GM21529 (cell line): ENCODE results near the gene ANP32B.
"Not testable (repeated sequence)": the region's sequence is repeated elsewhere in the genome, so short reads cannot be mapped to it uniquely, and the experiment has no call there.

Source experiments
- ATAC-seq: cut with Tn5 transposase; IDR thresholded peaks from one replicate; pipeline ENCODE4 v1.9.1; 2021; ENCODE audit not compliant: unreplicated experiment

ANP32B gene

DNA sequence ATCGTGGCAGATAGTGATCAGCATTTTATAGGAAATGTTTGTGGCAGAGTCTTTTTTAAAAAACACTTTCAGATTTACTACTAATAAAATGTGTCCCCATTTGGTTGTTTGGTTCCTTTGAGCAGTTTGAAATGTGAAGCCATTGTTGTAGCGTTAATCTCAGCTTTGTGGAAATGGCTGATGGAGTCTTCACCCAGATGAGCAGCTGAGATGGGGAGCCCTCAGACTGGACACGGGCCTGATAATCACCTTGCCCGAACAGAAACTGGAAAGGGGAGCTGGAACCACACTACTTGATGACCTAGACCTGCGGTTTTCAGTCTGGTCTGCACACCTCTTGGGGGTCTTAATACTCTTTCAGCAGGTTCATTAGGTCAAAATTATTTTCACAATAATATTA lies 20.6 kb upstream of the ANP32B start:
- no peak for ATAC-seq

DNA sequence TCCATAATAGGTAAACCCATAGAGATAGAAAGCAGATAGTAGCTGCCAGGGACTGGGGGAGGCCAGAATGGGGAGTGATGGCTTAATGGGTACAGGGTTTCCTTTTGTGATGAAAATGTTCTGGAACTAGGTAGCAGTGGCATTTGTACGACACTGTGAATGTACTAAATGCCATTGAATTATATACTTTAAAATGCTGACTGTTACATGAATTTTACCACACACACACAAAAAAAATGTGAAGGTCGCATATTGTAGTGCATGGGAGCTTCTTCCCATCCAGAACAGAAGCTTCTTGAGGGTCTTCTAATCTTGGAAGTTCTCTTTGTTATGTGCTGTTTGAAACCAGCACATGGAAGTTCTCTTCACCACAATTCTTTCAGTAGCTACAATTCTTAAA lies 19.9 kb upstream of the ANP32B start:
- no peak for ATAC-seq

DNA sequence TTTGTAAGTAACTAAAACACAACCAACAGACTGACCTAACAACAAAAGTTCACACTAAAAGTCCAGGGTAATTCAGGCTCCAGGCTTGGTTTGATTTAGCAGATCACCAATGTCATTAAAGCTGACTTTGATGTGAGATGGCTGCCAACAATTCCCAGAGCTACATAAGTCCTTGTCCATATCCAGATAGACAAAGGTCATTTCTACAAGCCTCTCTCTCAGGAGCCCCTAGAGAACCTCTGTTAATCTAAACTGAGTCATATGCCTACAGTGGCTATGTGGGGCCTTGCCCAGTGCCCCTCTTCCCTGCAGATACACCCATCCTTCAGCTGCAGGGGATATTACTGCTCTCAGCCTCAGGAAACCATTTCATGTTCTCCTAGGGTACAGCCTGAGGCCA lies 18.2 kb upstream of the ANP32B start:
- no peak for ATAC-seq

DNA sequence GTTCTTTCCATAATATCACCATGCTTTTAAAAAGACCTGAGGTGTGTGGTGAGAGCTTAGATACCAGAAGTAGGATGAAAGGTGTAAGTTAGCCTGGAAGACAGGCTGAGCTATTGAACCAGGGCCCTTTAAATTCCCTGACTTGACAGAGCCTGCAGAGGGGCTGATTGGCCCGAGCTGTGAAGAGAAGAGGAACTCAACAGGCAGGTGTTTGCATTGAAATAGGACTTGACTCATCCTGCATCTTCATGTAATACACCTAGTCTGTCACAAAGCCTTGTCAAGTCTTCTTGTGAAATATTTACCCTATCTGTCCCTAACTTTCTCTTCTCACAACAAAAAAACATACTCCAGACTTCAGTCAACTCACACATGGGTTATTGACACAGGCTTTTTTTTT lies 16.6 kb upstream of the ANP32B start:
- ATAC-seq = no peak

DNA sequence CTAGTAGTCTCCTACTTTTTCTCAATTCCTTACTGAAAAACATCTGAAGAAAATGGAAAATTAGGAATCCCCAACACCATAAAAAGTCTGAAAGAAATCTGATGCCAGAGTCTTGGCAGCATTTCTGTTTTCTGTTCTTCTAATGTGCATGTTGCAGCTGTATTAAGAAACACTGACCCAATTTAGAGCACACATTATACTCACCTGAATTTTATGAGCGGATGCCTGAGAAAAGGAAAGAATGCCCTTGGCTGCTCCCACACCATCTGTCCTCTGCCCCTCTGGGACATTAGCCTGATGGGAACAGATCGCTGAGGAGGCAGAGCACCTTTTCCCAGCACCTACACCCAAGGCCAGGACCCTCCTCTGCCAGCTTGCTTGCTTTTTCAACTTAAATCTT lies 14.1 kb upstream of the ANP32B start:
- ATAC-seq = no peak

DNA sequence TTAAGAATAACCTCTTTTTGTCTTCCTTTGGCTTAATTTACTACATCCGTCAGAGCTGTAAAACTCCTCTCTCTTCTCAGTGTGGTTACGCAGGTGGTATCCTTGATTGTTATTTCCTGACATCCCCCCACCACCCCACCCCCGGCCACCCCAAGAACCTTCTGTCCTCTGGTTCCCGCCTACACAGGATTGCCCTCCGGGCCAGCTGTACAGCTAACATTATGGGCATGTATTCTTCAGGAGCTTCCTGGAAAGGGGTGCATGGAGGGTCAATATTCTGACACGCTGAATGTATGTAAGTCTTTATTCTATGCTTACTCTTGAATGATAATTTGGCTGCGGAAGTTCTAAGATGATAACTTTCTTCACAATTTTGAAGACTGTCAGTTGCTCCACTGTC lies 13.0 kb upstream of the ANP32B start:
- no peak for ATAC-seq

DNA sequence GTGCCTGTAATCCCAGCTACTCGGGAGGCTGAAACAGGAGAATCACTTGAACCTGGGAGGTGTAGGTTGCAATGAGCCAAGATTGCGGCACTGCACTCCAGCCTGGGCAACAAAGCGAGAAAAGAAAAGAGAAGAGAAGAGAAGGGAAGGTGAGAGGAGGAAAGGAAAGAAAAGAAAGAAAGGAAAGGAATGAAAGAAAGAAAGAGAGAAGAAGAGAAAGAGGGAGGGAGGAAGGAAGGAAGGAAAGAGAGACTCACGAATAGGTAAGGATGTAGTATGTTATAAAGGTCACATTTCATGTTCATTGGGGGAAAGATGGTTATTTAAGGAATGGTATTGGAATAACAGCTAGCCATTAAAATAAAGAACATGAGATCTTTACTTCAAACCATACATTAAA lies 10.4 kb upstream of the ANP32B start:
- no peak for ATAC-seq

DNA sequence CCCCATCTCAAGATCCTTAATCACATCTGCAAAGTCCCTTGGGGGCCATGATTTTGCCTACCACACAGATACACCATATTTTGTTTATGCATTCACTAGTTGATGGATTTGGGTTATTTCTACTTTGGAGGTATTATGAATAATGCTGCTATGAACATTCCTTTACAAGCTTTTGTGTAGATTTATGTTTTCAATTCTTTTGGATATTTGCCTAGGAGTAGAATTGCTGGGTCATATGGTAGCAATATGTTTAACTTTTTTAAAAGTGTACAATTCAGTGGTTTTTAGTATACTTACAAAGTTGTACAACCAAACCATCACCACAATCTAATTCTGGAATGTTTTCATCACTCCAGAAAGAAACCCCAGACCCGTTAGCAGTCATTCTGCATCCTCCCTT lies 7.8 kb upstream of the ANP32B start:
- ATAC-seq = no peak

DNA sequence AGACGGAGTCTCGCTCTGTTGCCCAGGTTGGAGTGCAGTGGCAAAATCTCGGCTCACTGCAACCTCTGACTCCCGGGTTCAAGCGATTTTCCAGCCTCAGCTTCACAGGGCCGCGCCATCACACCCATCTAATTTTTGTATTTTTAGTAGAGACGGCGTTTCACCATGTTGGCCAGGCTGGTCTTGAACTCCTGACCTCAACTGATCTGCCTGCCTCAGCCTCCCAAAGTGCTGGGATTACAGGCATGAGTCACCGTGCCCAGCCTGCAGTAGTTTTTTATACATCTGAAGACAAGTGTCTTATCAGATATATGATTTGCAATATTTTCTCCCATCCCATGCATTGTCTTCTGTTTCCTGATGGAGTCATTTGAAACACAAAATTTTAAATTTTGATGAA lies 6.5 kb upstream of the ANP32B start:
- ATAC-seq = not testable (repeated sequence)

DNA sequence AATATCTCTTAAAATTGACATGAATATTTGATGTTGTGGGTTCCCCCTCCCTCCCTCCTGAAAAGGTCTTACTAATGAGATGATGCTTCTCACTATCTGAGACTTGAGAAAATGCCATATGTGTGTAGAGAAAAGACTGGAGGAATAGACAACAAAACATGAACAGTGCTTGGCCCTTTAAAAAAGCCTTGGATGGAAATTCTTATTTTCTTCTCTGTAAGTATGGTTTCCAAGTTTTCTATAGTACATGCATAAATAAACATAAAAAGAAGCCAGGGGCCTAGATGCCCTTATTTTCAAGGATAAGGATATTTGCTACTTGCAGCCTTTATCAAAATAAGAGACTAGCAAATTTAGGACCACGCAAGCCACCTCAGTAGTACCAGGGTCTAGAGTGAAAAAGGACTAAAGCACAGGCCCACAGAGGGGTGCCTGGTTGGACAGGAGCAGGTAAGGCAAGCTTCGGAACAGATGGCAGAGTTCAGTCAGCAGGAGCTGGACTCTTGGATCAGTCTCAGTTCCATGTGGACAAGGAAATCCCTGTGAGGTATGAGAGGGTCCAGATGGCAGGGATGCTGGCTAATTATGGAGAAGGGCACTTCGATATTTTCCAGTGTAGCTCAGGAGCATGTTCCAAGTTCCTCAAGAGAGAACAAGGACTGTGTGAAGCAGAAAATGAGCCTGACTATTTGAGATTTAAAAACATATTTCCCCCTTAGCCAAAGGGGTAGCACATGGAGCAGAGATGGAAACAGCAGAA lies 4.6 kb upstream of the ANP32B start:
- no peak for ATAC-seq

DNA sequence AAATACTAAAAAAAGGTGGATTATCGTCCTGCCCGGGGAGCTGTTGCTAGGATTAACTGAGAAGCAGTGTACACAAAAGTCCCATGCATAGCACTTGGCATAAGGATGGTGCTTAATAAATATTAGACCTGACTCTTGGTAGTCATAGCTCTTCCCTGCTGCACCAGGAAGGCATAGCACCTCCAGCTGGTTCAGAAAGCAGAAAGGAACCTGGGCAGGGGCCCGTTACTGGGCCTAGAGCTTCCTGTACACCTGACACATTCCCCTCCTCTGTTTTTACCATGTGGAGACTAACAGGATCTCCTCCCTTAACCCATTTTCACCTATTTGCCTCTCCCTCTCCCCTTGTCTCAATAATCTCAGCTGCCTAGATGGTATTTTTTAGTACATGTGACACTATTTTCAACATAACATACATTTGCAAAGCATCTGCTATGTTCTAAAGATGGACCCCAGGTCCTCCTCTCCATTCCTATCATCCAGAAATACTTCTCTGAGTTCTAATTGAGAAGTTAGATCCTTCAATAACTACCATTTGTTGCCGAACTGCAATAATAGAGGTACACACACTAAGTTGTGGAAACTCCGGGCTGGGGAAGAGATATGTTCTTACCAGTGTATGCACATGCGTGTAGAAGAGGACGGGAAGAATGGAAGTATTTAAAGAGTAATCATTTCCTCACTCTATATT lies 3.2 kb upstream of the ANP32B start:
- ATAC-seq = no peak

DNA sequence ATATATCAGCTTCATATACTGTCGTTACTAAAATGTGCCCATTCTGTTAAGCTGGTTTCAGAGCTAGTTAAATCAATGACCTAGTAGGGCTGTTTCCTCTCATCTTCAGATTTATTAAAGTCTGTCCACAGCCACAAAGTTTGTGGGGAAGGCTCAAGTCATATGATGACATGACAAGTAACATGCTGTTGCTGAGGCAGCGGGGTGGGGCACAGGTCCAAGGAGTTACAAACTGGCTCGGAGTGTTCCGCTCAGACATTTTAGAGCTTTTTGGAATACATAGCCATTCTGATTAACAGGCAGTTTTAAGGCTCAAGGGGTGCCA lies 2.7 kb upstream of the ANP32B start:
- ATAC-seq = no peak

DNA sequence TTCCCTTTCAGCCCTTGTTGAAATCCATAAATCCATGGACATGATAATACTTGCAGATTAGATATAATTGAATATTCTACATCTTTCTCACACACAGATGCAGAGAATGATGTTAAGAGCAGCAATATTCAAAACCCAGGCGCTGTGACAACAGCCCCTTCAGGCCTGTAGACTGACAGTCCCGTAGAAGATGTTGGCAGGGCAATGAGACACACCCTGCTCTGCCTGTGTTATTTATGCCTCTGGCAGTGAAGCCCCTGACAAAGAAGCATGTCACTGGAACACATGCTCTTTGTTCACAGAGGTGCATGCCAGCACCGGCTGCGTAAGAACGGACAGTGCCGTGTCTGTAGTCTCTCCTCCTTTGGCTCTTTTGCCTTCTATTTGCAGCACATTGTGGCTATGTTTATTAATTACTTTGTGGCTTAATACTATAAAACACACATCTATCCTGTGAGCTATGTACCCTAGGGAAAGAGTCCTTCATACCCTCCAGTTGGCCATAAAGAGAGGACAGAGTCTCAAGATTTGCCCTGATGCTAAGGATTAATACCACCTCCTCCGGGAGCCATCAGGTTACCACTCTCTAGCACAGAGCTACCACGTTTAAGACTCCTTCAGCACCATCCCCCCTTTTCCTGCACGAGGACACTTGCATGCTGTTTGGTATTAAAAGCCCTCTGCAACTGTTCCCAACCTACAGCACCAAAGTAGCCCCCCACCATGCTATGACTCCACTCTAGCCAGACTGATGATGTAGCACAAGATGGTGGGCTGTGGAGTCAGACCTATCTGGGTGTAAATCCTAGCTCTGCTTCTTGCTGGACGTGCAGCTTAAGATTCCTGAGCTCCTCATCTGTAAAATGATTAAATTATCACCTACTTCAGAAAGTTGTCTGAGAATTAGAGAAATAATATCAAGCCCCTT lies 2.0 kb upstream of the ANP32B start:
- ATAC-seq = no peak

DNA sequence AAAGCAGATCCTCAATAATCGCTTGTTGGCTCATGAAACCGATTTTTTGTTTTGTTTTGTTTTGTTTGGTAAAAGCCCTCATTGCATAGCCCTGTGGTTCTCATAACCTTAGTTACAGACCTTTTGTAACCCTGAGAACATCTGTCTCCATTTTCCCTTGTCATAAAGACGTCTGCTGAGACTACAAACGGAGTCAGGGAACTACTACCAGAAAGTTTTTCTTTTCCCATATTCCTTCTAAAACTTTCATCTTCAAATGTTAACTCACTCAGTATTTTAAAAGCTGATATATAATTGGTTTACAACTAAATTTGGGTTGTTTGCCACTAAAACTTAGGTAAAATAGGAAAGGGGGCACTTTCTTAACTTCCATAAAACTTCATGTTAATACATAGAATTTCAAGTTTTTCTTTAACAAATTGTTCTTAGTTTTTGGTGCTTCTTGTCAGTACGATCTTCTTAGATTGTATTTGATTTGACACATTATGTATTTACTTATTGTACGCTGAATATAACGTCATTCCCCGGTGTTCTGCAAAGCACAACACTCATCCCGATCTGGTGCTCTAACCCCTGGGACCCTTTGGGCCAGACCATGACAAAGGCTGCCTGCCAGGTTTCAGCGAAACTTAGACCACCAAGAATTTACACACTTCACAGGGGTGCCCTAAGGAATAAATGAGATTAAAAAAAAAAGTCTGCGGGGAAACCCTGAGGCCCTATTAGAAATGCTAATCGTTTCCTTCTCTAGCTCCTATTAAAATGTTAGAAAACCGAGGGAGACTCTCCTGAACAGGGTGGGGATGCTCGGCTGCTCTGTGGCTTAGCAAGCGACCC lies 1.1 kb upstream of the ANP32B start:
- ATAC-seq = no peak

DNA sequence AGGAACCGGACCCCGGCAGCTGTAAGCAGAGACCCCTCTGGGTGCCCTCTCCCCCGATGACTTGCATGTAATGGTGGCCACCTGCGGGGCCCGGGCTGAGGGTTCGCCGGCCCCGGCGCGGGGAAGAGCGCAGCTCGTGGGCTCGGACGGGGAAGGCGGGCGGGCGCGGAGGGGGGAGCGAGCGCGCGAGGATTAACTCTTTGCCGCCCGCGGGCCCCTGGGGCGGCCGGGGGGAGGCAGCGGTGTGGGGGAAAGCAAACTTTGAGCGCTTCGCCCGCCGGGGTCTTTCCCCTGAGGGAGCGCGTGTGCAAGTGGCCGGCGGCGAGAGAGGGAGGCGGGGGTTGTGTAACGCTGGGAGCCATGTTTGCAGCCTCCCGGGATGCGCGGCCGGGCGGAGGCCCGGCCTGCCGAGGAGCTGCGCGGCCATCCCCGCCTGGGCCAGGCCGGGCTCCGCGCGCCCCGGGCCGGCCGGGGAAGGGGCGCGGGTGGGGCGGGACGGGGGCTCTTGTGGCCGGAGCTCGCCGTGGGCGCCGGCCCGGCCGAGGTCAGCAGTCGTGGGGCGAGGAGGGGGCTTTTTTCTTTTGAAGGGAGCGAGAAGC lies 547 bp downstream of the ANP32B start:
- ATAC-seq = peak; percentile 8

DNA sequence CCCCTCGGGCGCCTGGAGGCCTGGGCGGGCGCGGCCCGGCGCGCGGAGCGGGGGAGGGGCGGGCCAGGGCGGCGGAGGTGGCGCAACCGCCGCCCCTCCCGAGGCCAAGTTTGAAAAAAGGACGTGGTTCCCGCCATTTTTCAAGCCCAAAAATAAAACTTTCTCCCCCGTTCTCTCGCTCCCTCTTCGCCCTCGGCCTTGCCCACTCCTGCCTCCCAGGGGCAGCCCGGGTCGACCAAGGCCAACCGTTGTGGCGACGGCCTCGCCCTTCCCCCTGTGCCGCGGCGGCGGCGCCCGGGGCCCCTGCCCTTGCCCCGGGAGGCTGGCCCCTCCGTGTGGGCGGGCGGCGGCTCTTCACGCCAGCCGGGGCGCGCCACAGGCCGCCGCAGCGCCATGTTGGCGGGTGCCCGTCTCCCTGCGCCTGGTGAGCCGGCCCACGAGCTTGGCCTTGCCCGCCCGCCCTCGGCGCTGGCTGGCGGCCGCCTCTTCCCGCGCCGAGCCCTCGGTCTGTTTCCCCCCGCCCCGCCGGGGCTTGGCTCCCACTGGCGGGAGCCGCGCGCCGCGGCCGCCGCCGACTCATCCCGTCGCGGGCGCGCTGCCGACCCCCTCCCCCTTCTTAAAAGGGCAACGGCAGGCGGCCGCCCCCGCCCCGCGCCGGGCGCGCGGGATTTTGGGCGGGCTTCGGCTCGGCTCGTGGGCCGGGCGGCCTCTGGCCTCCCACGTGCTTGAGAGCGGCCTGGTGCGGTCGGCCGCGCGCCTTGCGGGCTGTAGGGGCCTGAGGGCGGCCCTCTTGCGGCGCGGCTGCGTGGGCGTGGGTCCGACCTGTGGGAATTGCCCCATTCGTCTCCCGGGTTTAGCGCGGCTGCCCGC lies 1.3 kb downstream of the ANP32B start:
- peak; percentile 24 for ATAC-seq

DNA sequence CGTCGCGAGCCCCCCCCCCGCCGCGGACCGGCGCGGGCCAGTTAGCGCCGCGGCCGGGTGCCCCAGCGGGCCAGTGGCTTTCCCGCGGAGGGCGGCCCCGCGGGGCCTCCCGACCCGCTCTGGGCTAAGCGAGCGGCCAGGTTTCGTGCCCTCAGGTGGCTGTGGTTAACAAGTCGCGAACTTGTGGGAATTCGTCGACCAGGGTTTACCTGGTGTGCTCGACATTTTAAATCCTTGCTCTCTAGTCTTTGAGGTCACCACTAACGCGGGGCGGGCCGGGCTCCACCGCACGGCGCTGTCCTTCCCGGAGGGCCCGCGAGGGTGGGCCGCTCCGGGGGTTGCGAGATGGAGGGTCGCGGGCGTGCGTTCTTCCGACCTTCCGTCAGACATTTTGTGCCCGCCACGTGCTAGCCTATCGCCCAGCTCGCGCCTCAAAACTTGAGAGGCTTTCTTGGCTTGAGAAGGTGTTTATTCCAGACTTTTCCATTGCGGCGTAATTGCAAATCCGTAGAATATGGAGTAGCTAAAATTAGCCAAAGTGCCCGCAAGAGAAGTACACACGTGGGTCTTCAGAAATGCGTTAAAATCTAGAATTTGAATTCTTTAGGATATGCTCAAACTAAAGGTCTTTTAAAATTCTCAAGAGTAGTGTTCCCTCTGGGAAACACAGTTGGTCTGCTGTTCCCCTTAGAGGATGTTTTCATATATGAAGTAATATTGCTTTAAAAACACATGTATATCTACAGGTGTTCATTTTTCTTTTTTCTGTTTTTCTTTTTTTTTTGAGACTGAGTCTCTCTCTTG lies 2.1 kb downstream of the ANP32B start:
- ATAC-seq = peak; percentile 4

DNA sequence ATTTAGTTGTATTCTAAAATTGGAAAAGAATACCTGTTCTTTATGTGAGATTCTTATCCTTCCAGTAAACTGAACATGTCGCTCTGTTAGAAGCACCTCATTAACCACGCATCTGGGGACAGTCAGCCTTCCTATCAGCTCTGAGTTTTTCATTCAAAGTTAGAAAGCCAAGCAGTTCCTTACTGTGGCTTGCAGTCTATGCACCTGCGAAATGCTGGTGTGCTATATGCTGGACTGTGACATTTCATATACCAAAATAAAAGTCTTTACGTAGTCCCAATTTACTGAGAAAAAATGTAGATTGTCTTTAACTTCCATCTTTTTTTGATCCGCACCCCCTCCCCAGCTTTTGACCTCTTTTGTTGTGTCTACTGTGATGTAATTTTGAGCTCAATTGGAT lies 4.3 kb downstream of the ANP32B start:
- ATAC-seq = no peak

DNA sequence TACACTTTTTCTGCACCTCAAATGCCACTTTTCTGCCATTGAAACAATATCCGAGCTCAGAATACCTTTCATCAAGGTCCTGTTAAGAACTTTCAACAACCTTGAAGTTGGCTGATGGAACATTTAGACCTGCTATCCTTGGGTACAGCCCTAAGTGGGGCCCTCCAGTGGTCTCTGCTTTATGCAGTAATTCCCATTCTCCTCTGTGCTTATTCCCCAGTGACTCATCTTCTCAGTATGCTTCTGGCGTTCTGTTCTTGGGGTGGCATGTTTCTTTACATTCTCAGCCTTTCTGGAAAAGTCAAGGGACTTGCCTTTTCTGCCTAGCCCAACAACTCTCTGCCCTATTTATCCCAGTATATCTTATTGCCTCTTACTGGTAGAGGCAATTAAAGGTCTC lies 7.1 kb downstream of the ANP32B start:
- ATAC-seq = no peak
